ENCODE measurements around the gene TET3. TPM values are rescaled to one million over a fixed set of nuclear protein-coding genes. Genes with fewer than 3 reads are reported as not detected.

The TET3 gene
- total and polyA plus RNA-seq, 2 of the 8 experiments (the other 6 are each of a cell fraction or from before 2014, with no cell fraction given) = 4.5 to 21.1 TPM

DNA sequence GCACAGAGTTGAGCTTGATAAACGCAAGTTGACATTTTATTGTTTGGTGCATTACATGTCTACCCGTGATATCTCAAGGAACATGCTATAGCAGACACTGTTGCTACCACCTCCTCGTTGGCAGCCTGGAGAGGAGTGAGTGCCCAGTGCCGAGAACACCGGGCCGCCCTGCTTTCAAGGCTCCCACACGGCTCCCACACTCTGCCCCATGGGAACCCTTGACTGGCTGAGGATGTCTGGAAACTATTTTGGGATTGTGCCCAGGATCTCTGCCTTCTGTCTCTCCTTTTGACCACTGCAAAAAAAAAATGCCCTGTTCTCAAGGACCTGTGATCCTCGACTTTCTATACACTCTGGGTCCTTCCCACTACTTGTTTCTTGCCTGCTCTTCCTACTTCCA is 21.1 kb downstream of the TET3 start (continued):
- TF ChIP-seq, protein P1, sequence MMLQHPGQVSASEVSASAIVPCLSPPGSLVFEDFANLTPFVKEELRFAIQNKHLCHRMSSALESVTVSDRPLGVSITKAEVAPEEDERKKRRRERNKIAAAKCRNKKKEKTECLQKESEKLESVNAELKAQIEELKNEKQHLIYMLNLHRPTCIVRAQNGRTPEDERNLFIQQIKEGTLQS (IDR thresholded peaks at IDR 0.05; ENCODE audit: insufficient read depth, low read depth, low read length) = no peak

Measured in H1 (cell line).